Astrocyte (in vitro differentiated cells and primary cell): ENCODE data around the gene ATP2C1. TPM values are rescaled to one million over a fixed set of nuclear protein-coding genes. Genes with fewer than 3 reads are reported as not detected.

Experiments
- DNase-seq: peaks from one replicate; pipeline ENCODE4 v3.0.0-alpha.2; 2010; ENCODE audit warnings: low read depth
- FAIRE-seq: peaks from 2 replicates; lab custom pipeline; 2011; peaks lifted over from hg19 to GRCh38; lab: Jason Lieb, UNC
- H2AFZ ChIP-seq: 2 replicates; pipeline ENCODE4 v1.6.0; 2012; ENCODE audit warnings: low read depth, low read length, inconsistent platforms
- H3K27ac ChIP-seq: 2 replicates; pipeline ENCODE4 v1.5.1; 2011; ENCODE audit warnings: low read depth, low read length, inconsistent platforms
- H3K27me3 ChIP-seq: 2 replicates; pipeline ENCODE4 v1.6.0; 2011; ENCODE audit warnings: low read length, inconsistent platforms; ENCODE audit not compliant: insufficient read depth
- H3K36me3 ChIP-seq: 2 replicates; pipeline ENCODE4 v1.5.1; 2011; ENCODE audit warnings: low read length, inconsistent platforms; ENCODE audit not compliant: insufficient read depth
- H3K4me1 ChIP-seq: 2 replicates; pipeline ENCODE4 v1.5.1; 2011; ENCODE audit warnings: low read length, inconsistent platforms; ENCODE audit not compliant: insufficient read depth
- H3K4me2 ChIP-seq: 2 replicates; pipeline ENCODE4 v1.6.0; 2012; ENCODE audit warnings: low read length, inconsistent platforms
- H3K4me3 ChIP-seq: 2 replicates; pipeline ENCODE4 v1.5.1; 2011; ENCODE audit warnings: low read depth, mild to moderate bottlenecking, low read length, inconsistent platforms; ENCODE audit not compliant: insufficient read depth
- H3K79me2 ChIP-seq: 2 replicates; pipeline ENCODE4 v1.6.0; 2012; ENCODE audit warnings: mild to moderate bottlenecking, low read length, inconsistent platforms; ENCODE audit not compliant: insufficient read depth
- H3K9ac ChIP-seq: 2 replicates; pipeline ENCODE4 v1.6.0; 2012; ENCODE audit warnings: mild to moderate bottlenecking, low read length, inconsistent platforms
- H3K9me3 ChIP-seq: 2 replicates; pipeline ENCODE4 v1.5.1; 2012; ENCODE audit warnings: low read depth, mild to moderate bottlenecking, low read length, inconsistent platforms; ENCODE audit not compliant: insufficient read depth
- H4K20me1 ChIP-seq: 2 replicates; pipeline ENCODE4 v1.6.0; 2012; ENCODE audit warnings: low read length, inconsistent platforms; ENCODE audit not compliant: insufficient read depth
- H3K27ac Mint-ChIP-seq: one replicate; pipeline ENCODE4 v1.8.0; 2021; ENCODE audit warnings: mild to moderate bottlenecking, mixed read lengths; ENCODE audit not compliant: unreplicated experiment
- H3K27me3 Mint-ChIP-seq: one replicate; pipeline ENCODE4 v1.8.0; 2021; ENCODE audit warnings: low read depth, mixed read lengths; ENCODE audit not compliant: unreplicated experiment
- H3K36me3 Mint-ChIP-seq: one replicate; pipeline ENCODE4 v1.8.0; 2021; ENCODE audit warnings: low read depth, mixed read lengths; ENCODE audit not compliant: unreplicated experiment
- H3K4me1 Mint-ChIP-seq: one replicate; pipeline ENCODE4 v1.8.0; 2021; ENCODE audit warnings: low read depth, mixed read lengths; ENCODE audit not compliant: unreplicated experiment
- H3K4me3 Mint-ChIP-seq: one replicate; pipeline ENCODE4 v1.8.0; 2021; ENCODE audit warnings: mild to moderate bottlenecking, moderate library complexity, mixed read lengths; ENCODE audit not compliant: unreplicated experiment
- H3K9me3 Mint-ChIP-seq: one replicate; pipeline ENCODE4 v1.8.0; 2021; ENCODE audit warnings: mild to moderate bottlenecking, mixed read lengths; ENCODE audit not compliant: unreplicated experiment
- CTCF ChIP-seq: IDR thresholded peaks from 2 replicates; pipeline ENCODE4 v1.5.1; 2011; ENCODE audit warnings: low read depth, mild to moderate bottlenecking, inconsistent platforms, low read length, moderate library complexity; ENCODE audit not compliant: insufficient read depth
- EZH2 ChIP-seq: IDR thresholded peaks from 2 replicates; pipeline ENCODE4 v1.6.1; 2012; ENCODE audit warnings: mild to moderate bottlenecking, low read length, inconsistent platforms; ENCODE audit not compliant: insufficient read depth
- total RNA-seq: library from RNA; stranded (reverse); gene quantifications from 2 replicates; pipeline ENCODE4 v1.2.1, GENCODE V29; 2021

ATP2C1 gene
- total RNA-seq, 1 donor from 2014 or later, result 132 TPM

GRCh38 chr3:131047582-131047981 lies 153.7 kb downstream of the ATP2C1 start:
- FAIRE-seq (no peak), DNase-seq (no peak)
- Histone ChIP-seq H3K4me3 (no peak overlapping the region), H3K27me3 (no peaks in the 10 kb centered on the region), H3K79me2 (no peaks in the 10 kb centered on the region), H3K4me2 (no peak overlapping the region), H3K9ac (no peak overlapping the region), H4K20me1 (no peaks in the 10 kb centered on the region), H3K4me1 (no peaks in the 10 kb centered on the region), H3K27ac (no peak overlapping the region), H3K9me3 (no peaks in the 10 kb centered on the region), H2AFZ (no peak overlapping the region), H3K36me3 (no peaks in the 10 kb centered on the region)
- peaks cover 3% of the 10 kb centered on the region for H3K9me3 Mint-ChIP-seq
- H3K27ac Mint-ChIP-seq, result no peak overlapping the region
- H3K4me1 Mint-ChIP-seq, result no peaks in the 10 kb centered on the region
- no peaks in the 10 kb centered on the region for H3K27me3 Mint-ChIP-seq
- no peak for TF ChIP-seq CTCF
- no peak for TF ChIP-seq EZH2
- H3K36me3 Mint-ChIP-seq, result peaks cover 11% of the 10 kb centered on the region
- H3K4me3 Mint-ChIP-seq, result no peak overlapping the region

GRCh38 chr3:131048030-131048429 lies 154.1 kb downstream of the ATP2C1 start:
- TF ChIP-seq EZH2 (no peak), CTCF (no peak)
- H4K20me1 ChIP-seq, result no peaks in the 10 kb centered on the region
- H3K9me3 Mint-ChIP-seq, result peaks cover 3% of the 10 kb centered on the region
- no peak overlapping the region for H3K4me3 Mint-ChIP-seq
- H2AFZ ChIP-seq, result no peak overlapping the region
- H3K79me2 ChIP-seq, result no peaks in the 10 kb centered on the region
- no peaks in the 10 kb centered on the region for H3K9me3 ChIP-seq
- H3K27me3 Mint-ChIP-seq, result no peaks in the 10 kb centered on the region
- no peak overlapping the region for H3K27ac Mint-ChIP-seq
- no peak overlapping the region for H3K9ac ChIP-seq
- H3K4me3 ChIP-seq, result no peak overlapping the region
- H3K27me3 ChIP-seq, result no peaks in the 10 kb centered on the region
- FAIRE-seq (no peak), DNase-seq (no peak)
- no peak overlapping the region for H3K4me2 ChIP-seq
- H3K4me1 ChIP-seq, result no peaks in the 10 kb centered on the region
- no peaks in the 10 kb centered on the region for H3K4me1 Mint-ChIP-seq
- H3K36me3 Mint-ChIP-seq, result peaks cover 9% of the 10 kb centered on the region
- H3K36me3 ChIP-seq, result no peaks in the 10 kb centered on the region
- no peak overlapping the region for H3K27ac ChIP-seq

GRCh38 chr3:131050001-131050400 lies 156.1 kb downstream of the ATP2C1 start:
- no peaks in the 10 kb centered on the region for H3K9me3 Mint-ChIP-seq
- no peak for TF ChIP-seq CTCF
- no peak for TF ChIP-seq EZH2
- Histone ChIP-seq H3K9ac (no peak overlapping the region), H3K4me1 (no peaks in the 10 kb centered on the region), H4K20me1 (no peaks in the 10 kb centered on the region), H3K79me2 (no peaks in the 10 kb centered on the region), H3K9me3 (no peaks in the 10 kb centered on the region), H3K27ac (no peak overlapping the region), H2AFZ (no peak overlapping the region), H3K36me3 (no peaks in the 10 kb centered on the region), H3K27me3 (no peaks in the 10 kb centered on the region), H3K4me2 (no peak overlapping the region), H3K4me3 (no peak overlapping the region)
- no peak overlapping the region for H3K27ac Mint-ChIP-seq
- no peaks in the 10 kb centered on the region for H3K4me1 Mint-ChIP-seq
- H3K36me3 Mint-ChIP-seq, result peaks cover 1% of the 10 kb centered on the region
- DNase-seq, result no peak
- no peaks in the 10 kb centered on the region for H3K27me3 Mint-ChIP-seq
- no peak for FAIRE-seq
- H3K4me3 Mint-ChIP-seq, result no peak overlapping the region
